ENCODE measurements around the gene COL11A2.

Gene COL11A2

GRCh38 chr6:33123181-33123580 lies 69.1 kb downstream of the COL11A2 start:
- H3K4me3 ChIP-seq (ENCODE audit: low read depth, low read length) = no peak overlapping the region

- no peak overlapping the region for H3K4me3 ChIP-seq (ENCODE audit: low read depth, low read length)
These were observed 72.3 kb downstream of the COL11A2 start for GRCh38 chr6:33120001-33120400.

- H3K4me3 ChIP-seq (ENCODE audit: low read depth, low read length) = peak overlapping the region; percentile 91
These were observed 73.6 kb downstream of the COL11A2 start for GRCh38 chr6:33118525-33119123.

- H3K4me3 ChIP-seq (ENCODE audit: low read depth, low read length) = peak overlapping the region; percentile 91
These were observed 74.4 kb downstream of the COL11A2 start for GRCh38 chr6:33117811-33118277.

- peak overlapping the region; percentile 91 for H3K4me3 ChIP-seq (ENCODE audit: low read depth, low read length)
These were observed 75.2 kb downstream of the COL11A2 start for GRCh38 chr6:33116841-33117711.

- H3K4me3 ChIP-seq (ENCODE audit: low read depth, low read length) = peak overlapping the region; percentile 91
These were observed 75.8 kb downstream of the COL11A2 start for GRCh38 chr6:33116417-33116816.

GRCh38 chr6:33114406-33114805 lies 77.9 kb downstream of the COL11A2 start:
- no peak overlapping the region for H3K4me3 ChIP-seq (ENCODE audit: low read depth, low read length)

GRCh38 chr6:33113755-33114154 lies 78.5 kb downstream of the COL11A2 start:
- H3K4me3 ChIP-seq (ENCODE audit: low read depth, low read length) = no peak overlapping the region

Data from iPS-11a (cell line).